Measurements from ENCODE around the gene SYNRG. TPM values are rescaled to one million over a fixed set of nuclear protein-coding genes. Genes with fewer than 3 reads are reported as not detected.

Gene SYNRG
- total and polyA plus RNA-seq, 12 donors, result 2.9 to 57.6 (median 40.4) TPM

DNA sequence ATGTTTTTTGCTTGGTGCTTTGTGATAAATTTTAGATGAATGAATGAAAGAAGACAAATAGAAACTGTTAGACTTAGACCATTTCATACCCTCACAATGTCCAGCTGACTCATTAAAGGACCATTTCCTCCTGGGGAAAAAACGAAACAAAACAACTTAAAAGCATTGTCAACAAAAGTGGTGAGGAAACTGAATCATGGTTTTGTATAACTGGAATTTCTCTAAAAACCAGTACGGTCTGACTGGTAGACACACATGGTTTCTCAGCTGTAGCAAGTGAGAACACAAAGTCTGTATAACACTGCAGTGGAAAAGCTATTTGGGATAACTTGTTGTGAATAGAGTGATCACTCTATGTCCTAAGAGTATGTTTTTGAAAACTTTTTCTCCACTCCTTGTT, 39.3 kb upstream of the SYNRG start:
- Histone ChIP-seq H3K27ac (peak overlapping the region in 4 of 10 donors; percentile 32 to 62 (median 50)), H3K4me3 (no peak overlapping the region), H3K4me1 (peaks cover 0 to 14% (median 6%) of the 10 kb centered on the region in 9 donors), H3K27me3 (peaks cover 0 to 83% (median 19%) of the 10 kb centered on the region in 7 donors), H3K9me3 (no peaks in the 10 kb centered on the region), H3K36me3 (no peaks in the 10 kb centered on the region)
- 48 to 50% methylated on average over 2 of the region's 2 CpGs for WGBS, 2 donors
- TF ChIP-seq, protein P1, sequence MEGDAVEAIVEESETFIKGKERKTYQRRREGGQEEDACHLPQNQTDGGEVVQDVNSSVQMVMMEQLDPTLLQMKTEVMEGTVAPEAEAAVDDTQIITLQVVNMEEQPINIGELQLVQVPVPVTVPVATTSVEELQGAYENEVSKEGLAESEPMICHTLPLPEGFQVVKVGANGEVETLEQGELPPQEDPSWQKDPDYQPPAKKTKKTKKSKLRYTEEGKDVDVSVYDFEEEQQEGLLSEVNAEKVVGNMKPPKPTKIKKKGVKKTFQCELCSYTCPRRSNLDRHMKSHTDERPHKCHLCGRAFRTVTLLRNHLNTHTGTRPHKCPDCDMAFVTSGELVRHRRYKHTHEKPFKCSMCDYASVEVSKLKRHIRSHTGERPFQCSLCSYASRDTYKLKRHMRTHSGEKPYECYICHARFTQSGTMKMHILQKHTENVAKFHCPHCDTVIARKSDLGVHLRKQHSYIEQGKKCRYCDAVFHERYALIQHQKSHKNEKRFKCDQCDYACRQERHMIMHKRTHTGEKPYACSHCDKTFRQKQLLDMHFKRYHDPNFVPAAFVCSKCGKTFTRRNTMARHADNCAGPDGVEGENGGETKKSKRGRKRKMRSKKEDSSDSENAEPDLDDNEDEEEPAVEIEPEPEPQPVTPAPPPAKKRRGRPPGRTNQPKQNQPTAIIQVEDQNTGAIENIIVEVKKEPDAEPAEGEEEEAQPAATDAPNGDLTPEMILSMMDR (IDR thresholded peaks at IDR 0.05), result no peak
- no peak for ATAC-seq
- no peak for DNase-seq
- intact Hi-C loops (cut with DNase I), result loop anchor here in 3 of 10 donors (10.0 kb wide), 3 partner anchors 126 to 176 kb away; no protein-coding TSS in a partner anchor

DNA sequence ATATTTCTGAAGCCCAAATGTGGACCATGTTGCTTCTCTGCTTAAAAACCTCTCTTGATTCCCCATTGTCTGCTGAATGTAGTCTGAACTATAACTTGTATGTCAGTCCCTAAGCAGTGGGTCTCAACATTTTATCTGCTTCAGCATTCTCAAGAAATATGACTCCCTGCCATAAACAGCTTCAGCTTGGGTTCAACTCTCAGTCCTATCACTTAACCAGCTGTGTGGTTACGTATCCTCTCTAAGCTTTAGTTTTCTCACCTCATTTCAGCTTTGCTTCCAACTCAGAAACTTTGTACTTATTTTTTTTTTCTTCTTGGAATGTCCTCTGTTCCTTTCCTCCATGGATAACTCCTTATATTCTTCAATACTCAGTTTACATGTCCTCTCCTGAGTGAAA, 38.6 kb upstream of the SYNRG start:
- 50 to 52% methylated on average over 1 of the region's 1 CpG for WGBS, 2 donors
- ATAC-seq (no peak), DNase-seq (no peak)
- intact Hi-C loops (cut with DNase I), result loop anchor here in 3 of 10 donors (10.0 kb wide), 3 partner anchors 127 to 177 kb away; no protein-coding TSS in a partner anchor
- Histone ChIP-seq H3K27ac (no peak overlapping the region), H3K27me3 (peaks cover 0 to 77% (median 18%) of the 10 kb centered on the region in 7 donors), H3K4me1 (peaks cover 0 to 17% (median 8%) of the 10 kb centered on the region in 9 donors), H3K4me3 (no peak overlapping the region), H3K36me3 (no peaks in the 10 kb centered on the region), H3K9me3 (no peaks in the 10 kb centered on the region)
- TF ChIP-seq, protein P1 (IDR thresholded peaks at IDR 0.05), result no peak

DNA sequence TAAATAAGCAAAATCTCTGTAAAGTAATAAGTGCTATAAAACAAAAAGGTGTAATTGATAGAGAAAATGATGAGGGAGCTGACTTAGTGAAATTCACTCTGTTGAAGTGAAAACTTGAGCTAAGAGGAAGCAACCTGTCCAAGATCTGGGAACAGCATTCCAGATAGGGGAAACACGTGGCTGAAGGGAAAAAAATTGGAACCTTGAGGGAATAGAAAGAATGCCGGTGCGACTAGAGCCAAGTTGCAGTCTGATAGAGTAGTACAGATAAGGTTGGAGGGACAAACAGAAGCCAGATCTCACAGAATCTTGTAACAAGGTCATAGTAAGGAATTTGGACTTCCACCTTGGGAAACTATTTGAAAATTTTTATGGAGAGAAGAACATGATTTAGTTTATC, 34.7 kb upstream of the SYNRG start:
- peak overlapping the region; percentile 52 to 98 (median 72) for H3K4me3 ChIP-seq
- no peak for DNase-seq
- H3K4me1 ChIP-seq, result peaks cover 3 to 48% (median 40%) of the 10 kb centered on the region in 9 donors
- peaks cover 0 to 41% (median 3%) of the 10 kb centered on the region in 7 donors for H3K27me3 ChIP-seq
- H3K9me3 ChIP-seq, result no peaks in the 10 kb centered on the region
- H3K27ac ChIP-seq, result peak overlapping the region in 9 of 10 donors; percentile 81 to 95 (median 89)
- ATAC-seq, result peak in 5 of 8 donors; percentile 28 to 54 (median 34)
- 3 to 12% methylated on average over 3 of the region's 3 CpGs for WGBS, 2 donors
- TF ChIP-seq, protein P1 (IDR thresholded peaks at IDR 0.05), result no peak
- H3K36me3 ChIP-seq, result peaks cover 0 to 31% (median 0%) of the 10 kb centered on the region in 9 donors
- intact Hi-C loops (cut with DNase I), result loop anchor here in 4 of 10 donors (2.0 to 10.0 kb wide), 4 partner anchors 131 to 181 kb away; partner anchors contain the start of gene DUSP14 (in 1 of the 4)

DNA sequence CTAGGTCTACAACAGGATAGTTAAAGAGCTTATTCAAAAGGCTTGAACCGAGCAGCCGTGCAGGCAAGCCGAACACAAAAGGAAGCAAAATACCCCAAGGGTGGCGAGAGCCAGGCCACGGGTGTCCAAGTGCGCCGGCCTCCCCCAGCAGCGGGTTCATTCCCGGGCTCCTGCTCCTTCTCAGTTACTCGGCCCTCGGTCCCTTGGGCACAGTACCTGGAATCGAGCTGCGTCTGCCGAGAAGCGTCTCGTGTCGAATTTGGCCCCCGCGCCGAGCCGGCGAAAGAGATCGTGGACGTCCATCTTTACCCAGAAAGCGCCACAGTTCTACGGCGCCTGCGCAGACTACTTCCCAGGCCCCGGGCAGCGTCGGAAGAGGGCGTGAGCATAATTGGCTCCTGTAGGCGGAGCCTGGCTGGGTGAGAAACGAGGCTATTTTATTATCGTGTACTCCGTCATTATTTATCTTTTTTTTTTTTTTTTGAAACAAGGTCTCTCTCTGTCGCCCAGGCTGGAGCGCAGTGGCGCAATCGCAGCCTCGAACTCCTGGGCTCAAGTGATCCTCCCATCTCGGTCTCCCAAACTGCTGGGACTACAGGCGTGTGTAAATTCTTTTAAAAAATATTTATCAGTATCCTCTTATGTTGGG, 34.0 kb upstream of the SYNRG start, which contains the start of gene DDX52:
Gene DDX52 (minus strand): TSS at position 329 of the 649 bp plus-strand sequence. CDS start 26 bp downstream, at position 303.
- 1% methylated on average over 43 of the region's 43 CpGs for WGBS, 2 donors
- ATAC-seq (peak; percentile 98 to 100 (median 100)), DNase-seq (peak; percentile 92 to 93)
- no peaks in the 10 kb centered on the region for H3K9me3 ChIP-seq
- intact Hi-C loops (cut with DNase I), result loop anchor here in 4 of 10 donors (2.0 to 10.0 kb wide), 4 partner anchors 132 to 182 kb away; partner anchors contain the start of gene DUSP14 (in 1 of the 4)
- H3K27ac ChIP-seq, result peak within 1 kb of the TSS; percentile 27 to 95 (median 88)
- H3K27me3 ChIP-seq, result peaks cover 0 to 40% (median 0%) of the 10 kb centered on the region in 7 donors
- H3K4me1 ChIP-seq, result peaks cover 3 to 47% (median 40%) of the 10 kb centered on the region in 9 donors
- TF ChIP-seq, protein P1 (IDR thresholded peaks at IDR 0.05), result peak in 6 of 9 donors; percentile 9 to 41 (median 27)
- peaks cover 0 to 36% (median 4%) of the 10 kb centered on the region in 9 donors for H3K36me3 ChIP-seq
- peak within 1 kb of the TSS; percentile 52 to 98 (median 72) for H3K4me3 ChIP-seq
